Tibial artery (tissue), 4 donors: Measurements from ENCODE around the gene SEMA3B.
"Not testable (repeated sequence)": the region's sequence is repeated elsewhere in the genome, so short reads cannot be mapped to it uniquely, and the experiment has no call there.

ENCODE experiments used
- DNase-seq, 2 donors: peaks; one replicate each; pipeline ENCODE4 v3.0.0-alpha.2; 2019
- H3K27ac ChIP-seq, 2 donors: fragments of 200-600 bp; sonication (generic) in 1 of 2; 1 replicate in 1 of 2; 2 replicates in 1 of 2; pipeline ENCODE4 v1.5.1; 2018 to 2019; ENCODE audit warnings: mild to moderate bottlenecking in 1 of 2
- H3K27me3 ChIP-seq, 2 donors: fragments of 200-600 bp; sonication (generic) in 1 of 2; one replicate each; pipeline versions ENCODE4 v1.5.1 to v1.6.0; 2016 to 2019
- H3K36me3 ChIP-seq, 3 donors: fragments of 200-600 bp; sonication (generic) in 2 of 3; one replicate each; pipeline ENCODE4 v1.5.1; 2016 to 2019; ENCODE audit warnings: mild to moderate bottlenecking in 2 of 3
- H3K4me1 ChIP-seq, 4 donors: fragments of 200-600 bp; sonication (generic) in 2 of 4; 1 replicate in 3 of 4; 2 replicates in 1 of 4; pipeline ENCODE4 v1.5.1; 2016 to 2019
- H3K4me3 ChIP-seq, 2 donors: fragments of 200-600 bp; sonication (generic) in 1 of 2; 1 replicate in 1 of 2; 2 replicates in 1 of 2; pipeline ENCODE4 v1.5.1; 2018 to 2019; ENCODE audit warnings: mild to moderate bottlenecking in 2 of 2
- H3K9me3 ChIP-seq, 3 donors: fragments of 200-600 bp; sonication (generic) in 1 of 3; one replicate each; pipeline ENCODE4 v1.5.1; 2016 to 2019
- intact Hi-C: fragments of 100-400 bp; cut with DNase I; formaldehyde crosslinking; loops from one replicate; pipeline ENCODE4 v1.15.0; 2023; ENCODE audit warnings: low total_unique reads
- TF ChIP-seq, protein P1 (sequence below), 2 experiments: fragments of 200-600 bp in 1 of 2; fragments of 450-650 bp in 1 of 2; IDR thresholded peaks; one replicate each; pipeline ENCODE4 v1.5.1; 2017 to 2019; ENCODE audit warnings: antibody characterized with exemption in 2 of 2, mild to moderate bottlenecking in 1 of 2, moderate library complexity in 1 of 2

Gene SEMA3B

DNA sequence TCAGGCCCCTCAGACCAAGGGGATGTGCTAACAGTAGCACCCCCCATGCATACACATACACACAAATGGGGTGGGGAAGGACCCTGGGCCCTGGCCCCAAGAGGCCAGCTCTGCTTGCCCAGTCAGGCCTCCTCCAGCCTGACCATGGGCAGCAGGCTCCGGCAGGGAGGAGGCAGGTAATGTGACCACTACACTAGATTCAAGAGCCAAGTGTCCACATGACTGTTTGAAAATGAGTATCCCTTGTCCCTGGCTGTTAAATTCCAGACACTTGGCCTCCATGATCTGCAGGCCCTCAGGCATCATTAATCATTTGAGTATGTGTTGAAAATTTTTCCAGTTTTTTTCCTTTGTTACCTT, 46.8 kb upstream of the SEMA3B start:
- Histone ChIP-seq H3K27me3 (peaks cover 0 to 6% of the 10 kb centered on the region in 2 donors), H3K27ac (no peak overlapping the region), H3K9me3 (no peaks in the 10 kb centered on the region), H3K4me1 (peaks cover 0 to 16% (median 10%) of the 10 kb centered on the region in 4 donors), H3K36me3 (no peaks in the 10 kb centered on the region), H3K4me3 (no peak overlapping the region)
- TF ChIP-seq, protein P1, sequence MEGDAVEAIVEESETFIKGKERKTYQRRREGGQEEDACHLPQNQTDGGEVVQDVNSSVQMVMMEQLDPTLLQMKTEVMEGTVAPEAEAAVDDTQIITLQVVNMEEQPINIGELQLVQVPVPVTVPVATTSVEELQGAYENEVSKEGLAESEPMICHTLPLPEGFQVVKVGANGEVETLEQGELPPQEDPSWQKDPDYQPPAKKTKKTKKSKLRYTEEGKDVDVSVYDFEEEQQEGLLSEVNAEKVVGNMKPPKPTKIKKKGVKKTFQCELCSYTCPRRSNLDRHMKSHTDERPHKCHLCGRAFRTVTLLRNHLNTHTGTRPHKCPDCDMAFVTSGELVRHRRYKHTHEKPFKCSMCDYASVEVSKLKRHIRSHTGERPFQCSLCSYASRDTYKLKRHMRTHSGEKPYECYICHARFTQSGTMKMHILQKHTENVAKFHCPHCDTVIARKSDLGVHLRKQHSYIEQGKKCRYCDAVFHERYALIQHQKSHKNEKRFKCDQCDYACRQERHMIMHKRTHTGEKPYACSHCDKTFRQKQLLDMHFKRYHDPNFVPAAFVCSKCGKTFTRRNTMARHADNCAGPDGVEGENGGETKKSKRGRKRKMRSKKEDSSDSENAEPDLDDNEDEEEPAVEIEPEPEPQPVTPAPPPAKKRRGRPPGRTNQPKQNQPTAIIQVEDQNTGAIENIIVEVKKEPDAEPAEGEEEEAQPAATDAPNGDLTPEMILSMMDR (IDR thresholded peaks at IDR 0.05), result no peak
- DNase-seq, result no peak
- intact Hi-C loops, result no loop called here

DNA sequence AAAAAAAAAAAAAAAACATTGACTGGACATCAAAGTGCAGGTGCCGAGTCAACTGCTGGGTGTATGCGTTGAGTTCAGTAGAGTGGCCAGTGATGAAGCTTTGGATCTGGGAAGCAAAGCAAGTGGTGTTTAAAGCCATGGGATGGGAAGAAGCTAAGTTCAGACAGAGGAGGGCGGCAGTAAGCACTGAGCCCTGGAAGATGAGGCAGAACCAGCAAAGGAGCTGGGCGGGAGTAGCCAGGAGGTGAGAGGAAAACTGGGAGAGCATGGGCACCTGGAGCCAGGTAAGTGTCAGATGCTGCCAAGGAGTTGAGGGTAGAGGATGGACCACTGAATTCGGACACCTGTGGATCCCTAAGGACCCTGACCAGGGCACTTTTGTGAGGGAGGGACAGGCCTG, 44.3 kb upstream of the SEMA3B start:
- Histone ChIP-seq H3K36me3 (no peaks in the 10 kb centered on the region), H3K4me1 (peaks cover 0 to 32% (median 18%) of the 10 kb centered on the region in 4 donors), H3K27ac (no peak overlapping the region), H3K9me3 (no peaks in the 10 kb centered on the region), H3K4me3 (no peak overlapping the region), H3K27me3 (peaks cover 0 to 6% of the 10 kb centered on the region in 2 donors)
- DNase-seq, result no peak
- intact Hi-C loops, result no loop called here
- TF ChIP-seq, protein P1 (IDR thresholded peaks at IDR 0.05), result no peak

DNA sequence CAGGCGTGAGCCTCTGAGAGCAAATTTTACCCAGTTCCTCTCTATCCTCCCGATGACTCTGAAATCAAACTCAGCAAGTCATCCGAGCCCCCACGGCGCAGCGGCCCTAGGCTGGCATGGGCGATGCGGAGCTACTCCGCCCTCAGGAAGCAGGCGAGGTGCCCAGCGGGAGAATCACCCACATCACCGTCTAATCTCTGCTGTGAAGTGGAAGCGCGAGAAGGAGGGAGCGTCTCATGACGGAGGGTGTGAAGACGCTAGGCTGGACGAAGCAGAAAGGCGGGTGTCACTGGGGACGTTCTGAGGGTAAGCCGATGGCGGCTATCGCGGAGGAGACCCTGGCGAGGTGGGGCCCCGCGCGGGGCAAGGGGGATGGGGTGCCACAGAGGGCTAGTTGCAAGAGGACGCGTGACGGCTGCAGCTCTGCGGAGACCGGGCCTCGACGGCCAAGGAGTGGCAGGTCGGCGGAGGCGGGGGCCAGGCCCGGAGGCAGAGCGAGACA, 42.0 kb upstream of the SEMA3B start:
- peak overlapping the region; percentile 67 to 69 for H3K4me3 ChIP-seq
- H3K27ac ChIP-seq, result peak overlapping the region; percentile 37 to 61
- TF ChIP-seq, protein P1 (IDR thresholded peaks at IDR 0.05), result no peak
- intact Hi-C loops, result loop anchor here (1.0 kb wide), 3 partner anchors 19 to 44 kb away; no protein-coding TSS in a partner anchor
- DNase-seq, result peak; percentile 66 to 76
- H3K27me3 ChIP-seq, result peaks cover 0 to 4% of the 10 kb centered on the region in 2 donors
- no peaks in the 10 kb centered on the region for H3K9me3 ChIP-seq
- peaks cover 0 to 32% (median 18%) of the 10 kb centered on the region in 4 donors for H3K4me1 ChIP-seq
- no peaks in the 10 kb centered on the region for H3K36me3 ChIP-seq

DNA sequence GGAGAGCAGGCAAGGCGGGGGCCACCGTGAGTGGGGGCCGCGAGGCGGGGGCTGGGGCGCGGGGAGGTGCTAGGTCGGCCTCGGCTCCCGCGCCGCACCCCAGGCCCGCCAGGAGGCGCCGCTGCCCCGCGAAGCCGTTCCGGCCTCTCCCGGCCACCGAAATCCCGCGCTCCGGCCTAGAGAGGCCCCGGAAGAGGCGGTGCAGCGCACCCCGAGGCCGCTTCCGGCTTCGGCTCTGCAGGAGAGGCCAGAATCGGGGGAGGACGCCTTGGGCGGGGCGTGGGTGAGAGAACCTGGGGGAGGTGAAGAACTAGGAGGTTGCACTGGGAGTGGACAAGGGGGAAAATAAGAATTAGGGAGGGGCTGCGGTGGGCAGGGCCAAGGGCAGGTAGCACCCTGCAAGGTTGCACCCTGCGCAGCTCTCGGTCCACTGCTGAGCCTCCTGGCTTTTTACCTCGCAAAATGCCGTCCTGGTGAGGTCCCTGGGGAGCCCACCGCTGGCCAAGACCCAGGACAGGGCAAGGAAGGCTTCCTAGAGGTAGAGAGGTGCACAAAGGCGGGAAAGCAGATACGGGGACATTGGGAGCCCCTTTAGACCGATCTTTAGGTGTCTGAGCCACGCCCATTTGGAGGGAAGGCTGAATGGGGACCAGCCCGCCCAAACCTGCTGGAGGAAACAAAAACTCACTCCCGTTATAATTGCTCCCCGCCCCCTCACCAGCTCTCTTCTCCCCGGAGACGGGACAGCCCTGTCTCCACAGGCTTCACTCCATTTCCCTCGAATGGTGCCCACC, 41.4 kb upstream of the SEMA3B start:
- Histone ChIP-seq H3K27me3 (peaks cover 0 to 4% of the 10 kb centered on the region in 2 donors), H3K36me3 (no peaks in the 10 kb centered on the region), H3K4me3 (peak overlapping the region; percentile 67 to 69), H3K4me1 (peaks cover 0 to 32% (median 18%) of the 10 kb centered on the region in 4 donors), H3K9me3 (no peaks in the 10 kb centered on the region), H3K27ac (peak overlapping the region; percentile 39 to 61)
- intact Hi-C loops, result loop anchor here (1.0 kb wide), 2 partner anchors 19 to 44 kb away; no protein-coding TSS in a partner anchor
- DNase-seq, result peak; percentile 87 to 95
- TF ChIP-seq, protein P1 (IDR thresholded peaks at IDR 0.05), result peak; percentile 91

DNA sequence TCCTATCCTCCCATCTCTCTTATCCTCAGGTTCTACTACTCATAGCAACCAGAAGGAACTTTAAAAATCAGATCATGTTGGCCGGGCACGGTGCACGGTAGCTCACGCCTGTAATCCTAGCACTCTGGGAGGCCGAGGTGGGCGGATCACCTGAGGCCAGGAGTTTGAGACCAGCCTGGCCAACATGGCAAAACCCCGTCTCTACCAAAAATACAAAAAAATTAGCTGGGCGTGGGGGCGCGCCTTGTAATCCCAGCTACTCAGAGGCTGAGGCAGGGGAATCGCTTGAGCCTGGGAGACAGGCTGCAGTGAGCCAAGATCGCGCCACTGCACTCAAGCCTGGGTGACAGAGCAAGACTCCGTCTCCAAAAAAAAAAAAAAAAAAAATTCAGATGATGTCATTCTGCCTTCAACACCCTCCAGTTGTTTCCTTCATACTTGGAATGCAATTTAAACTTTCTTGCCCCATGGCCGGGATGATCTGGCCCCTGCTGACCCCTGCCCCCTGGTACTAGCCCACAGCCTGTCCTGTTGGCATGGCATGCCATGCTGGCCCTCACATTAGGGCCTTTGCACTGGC, 40.7 kb upstream of the SEMA3B start:
- Histone ChIP-seq H3K4me1 (peaks cover 0 to 32% (median 18%) of the 10 kb centered on the region in 4 donors), H3K27ac (peak overlapping the region in 1 of 2 donors; percentile 61), H3K4me3 (peak overlapping the region; percentile 67 to 69)
- H3K27me3 ChIP-seq, H3K36me3 ChIP-seq, DNase-seq, H3K9me3 ChIP-seq, intact Hi-C loops: not testable (repeated sequence)

DNA sequence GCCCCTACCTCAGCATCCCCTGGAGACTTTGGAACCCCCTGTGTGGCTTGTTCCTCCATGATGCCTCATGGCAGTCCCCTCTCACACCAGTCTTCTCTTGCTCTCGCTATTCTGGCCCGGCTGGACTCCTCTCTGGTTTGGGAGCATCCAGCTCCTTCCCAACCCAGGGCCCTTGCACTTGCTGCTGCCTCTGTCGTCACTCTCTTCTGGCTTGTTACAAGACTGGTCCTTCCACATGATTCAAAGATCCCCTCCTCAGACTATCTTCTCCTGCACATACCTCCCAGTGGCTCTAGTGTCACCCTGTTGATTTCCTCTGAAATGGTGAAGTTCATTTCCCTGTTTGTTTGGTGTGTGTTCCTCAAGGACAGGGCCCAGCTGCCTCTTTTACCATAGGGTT, 39.5 kb upstream of the SEMA3B start:
- Histone ChIP-seq H3K4me1 (peaks cover 0 to 32% (median 18%) of the 10 kb centered on the region in 4 donors), H3K27ac (no peak overlapping the region), H3K4me3 (no peak overlapping the region), H3K9me3 (no peaks in the 10 kb centered on the region), H3K36me3 (no peaks in the 10 kb centered on the region), H3K27me3 (no peaks in the 10 kb centered on the region)
- intact Hi-C loops, result no loop called here
- no peak for DNase-seq
- TF ChIP-seq, protein P1 (IDR thresholded peaks at IDR 0.05), result no peak
